ENCODE data around the gene CTNS.

The CTNS gene

GRCh38 chr17:3621146-3621720 is 15.3 kb upstream of the CTNS start:
- no peak overlapping the region for H3K4me3 ChIP-seq (ENCODE audit: low read length)
- TF ChIP-seq, protein P1, sequence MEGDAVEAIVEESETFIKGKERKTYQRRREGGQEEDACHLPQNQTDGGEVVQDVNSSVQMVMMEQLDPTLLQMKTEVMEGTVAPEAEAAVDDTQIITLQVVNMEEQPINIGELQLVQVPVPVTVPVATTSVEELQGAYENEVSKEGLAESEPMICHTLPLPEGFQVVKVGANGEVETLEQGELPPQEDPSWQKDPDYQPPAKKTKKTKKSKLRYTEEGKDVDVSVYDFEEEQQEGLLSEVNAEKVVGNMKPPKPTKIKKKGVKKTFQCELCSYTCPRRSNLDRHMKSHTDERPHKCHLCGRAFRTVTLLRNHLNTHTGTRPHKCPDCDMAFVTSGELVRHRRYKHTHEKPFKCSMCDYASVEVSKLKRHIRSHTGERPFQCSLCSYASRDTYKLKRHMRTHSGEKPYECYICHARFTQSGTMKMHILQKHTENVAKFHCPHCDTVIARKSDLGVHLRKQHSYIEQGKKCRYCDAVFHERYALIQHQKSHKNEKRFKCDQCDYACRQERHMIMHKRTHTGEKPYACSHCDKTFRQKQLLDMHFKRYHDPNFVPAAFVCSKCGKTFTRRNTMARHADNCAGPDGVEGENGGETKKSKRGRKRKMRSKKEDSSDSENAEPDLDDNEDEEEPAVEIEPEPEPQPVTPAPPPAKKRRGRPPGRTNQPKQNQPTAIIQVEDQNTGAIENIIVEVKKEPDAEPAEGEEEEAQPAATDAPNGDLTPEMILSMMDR (IDR thresholded peaks at IDR 0.05; ENCODE audit: insufficient read depth, low read depth, low read length, missing control alignments) = no peak
- no peak for DNase-seq (ENCODE audit: low read depth)

DNA sequence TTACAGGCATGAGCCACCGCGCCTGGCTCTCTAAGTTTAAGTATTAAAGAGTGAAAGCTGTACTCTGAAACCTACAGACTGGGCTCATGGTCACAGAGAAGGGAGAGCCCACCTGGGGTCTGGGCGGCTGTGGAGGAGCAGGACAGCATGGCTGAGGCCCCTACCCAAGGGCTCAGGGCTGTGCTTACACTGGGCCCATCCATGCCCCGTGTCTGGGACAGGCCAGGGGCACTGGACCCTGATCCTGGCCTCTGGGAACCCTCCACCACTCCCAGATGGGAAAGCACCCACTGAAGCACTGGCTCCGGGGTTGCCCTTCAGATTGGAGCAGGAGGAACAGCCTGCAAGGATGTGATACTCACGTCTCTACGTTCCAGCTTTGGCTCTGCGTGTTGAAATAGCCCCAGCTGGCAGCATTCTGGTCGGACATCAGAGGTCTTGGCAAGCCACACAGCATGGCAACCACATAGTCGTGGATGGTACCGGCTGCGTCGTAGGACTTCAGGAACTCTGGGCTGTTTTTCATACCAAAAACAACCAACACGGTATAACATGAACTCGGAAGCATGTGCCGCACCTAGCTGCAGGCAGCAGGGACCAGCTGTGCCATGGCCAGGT is 13.5 kb upstream of the CTNS start:
- H3K4me3 ChIP-seq (ENCODE audit: low read length) = no peak overlapping the region
- no peak for DNase-seq (ENCODE audit: low read depth)
- TF ChIP-seq, protein P1 (IDR thresholded peaks at IDR 0.05; ENCODE audit: insufficient read depth, low read depth, low read length, missing control alignments) = no peak

DNA sequence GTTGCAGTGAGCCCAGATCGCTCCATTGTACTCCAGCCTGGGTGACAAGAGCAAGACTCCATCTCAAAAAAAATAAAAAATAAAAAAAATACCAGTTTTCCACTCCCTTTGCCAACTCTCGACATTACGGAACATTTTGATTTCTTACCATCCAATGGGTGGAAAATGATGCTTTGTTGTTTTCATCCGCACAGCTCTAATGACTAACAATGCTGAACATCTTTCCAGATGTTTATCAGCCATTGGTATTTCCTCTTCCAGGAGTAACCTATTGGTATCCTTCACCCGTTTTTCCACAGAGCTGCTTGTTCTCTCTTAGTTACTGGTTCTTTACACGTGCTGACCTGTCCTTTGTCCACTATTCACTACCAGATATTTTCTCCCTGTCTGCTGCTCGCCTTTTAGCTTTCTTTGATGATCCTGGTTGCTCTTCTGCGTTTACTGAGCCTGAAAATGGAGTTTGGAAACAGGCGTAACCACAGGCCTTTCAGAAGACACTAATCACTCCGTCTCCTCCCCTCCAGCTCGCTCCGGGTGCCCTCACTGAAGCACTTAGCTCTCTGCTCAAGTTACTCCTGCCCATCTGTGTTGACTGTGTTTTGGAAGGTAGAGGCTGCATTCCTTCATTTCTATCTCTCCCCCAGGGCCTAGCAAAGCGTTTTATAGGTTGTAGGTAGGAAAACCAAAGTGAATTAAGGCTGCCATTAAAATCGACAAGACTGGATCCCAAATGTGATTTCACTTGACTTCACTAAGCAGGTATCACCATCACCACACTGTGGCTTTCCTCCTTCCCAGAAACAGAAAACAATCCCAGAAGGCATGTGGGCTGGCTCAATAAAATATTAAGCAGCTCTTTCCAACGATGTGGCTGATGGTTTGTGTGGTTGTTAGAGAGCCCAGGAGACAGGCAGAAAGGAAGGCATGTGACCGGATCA is 9.5 kb upstream of the CTNS start:
- TF ChIP-seq, protein P1 (IDR thresholded peaks at IDR 0.05; ENCODE audit: insufficient read depth, low read depth, low read length, missing control alignments) = no peak
- no peak for DNase-seq (ENCODE audit: low read depth)

DNA sequence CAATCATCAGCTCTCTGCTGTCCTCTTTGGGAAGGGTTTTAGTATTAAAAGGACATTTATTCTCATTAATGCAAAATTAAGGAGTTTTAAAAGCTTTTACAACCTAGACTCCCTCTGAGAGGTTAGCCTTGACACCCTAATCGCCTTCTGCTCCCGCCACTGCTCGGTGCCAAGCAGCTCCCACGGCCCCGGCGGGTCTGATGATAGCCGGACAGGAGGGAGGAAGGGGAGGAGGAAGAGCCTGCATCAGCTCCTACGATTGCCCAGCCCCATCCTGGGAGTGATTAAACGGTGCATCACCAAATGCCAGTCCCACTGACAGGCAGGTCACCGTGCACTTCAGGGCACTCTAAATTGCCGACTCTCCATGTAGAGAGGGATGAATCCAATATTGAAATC is 8.8 kb upstream of the CTNS start:
- TF ChIP-seq, protein P1 (IDR thresholded peaks at IDR 0.05; ENCODE audit: insufficient read depth, low read depth, low read length, missing control alignments) = no peak
- no peak for DNase-seq (ENCODE audit: low read depth)
- H3K4me3 ChIP-seq (ENCODE audit: low read length) = no peak overlapping the region

More for the DNA sequence above, 9.5 kb upstream of the CTNS start:
- H3K4me3 ChIP-seq (ENCODE audit: low read length) = no peak overlapping the region

GRCh38 chr17:3630781-3631180 is 5.8 kb upstream of the CTNS start:
- DNase-seq (ENCODE audit: low read depth) = no peak
- TF ChIP-seq, protein P1 (IDR thresholded peaks at IDR 0.05; ENCODE audit: insufficient read depth, low read depth, low read length, missing control alignments) = no peak
- no peak overlapping the region for H3K4me3 ChIP-seq (ENCODE audit: low read length)

- DNase-seq (ENCODE audit: low read depth) = no peak
- no peak overlapping the region for H3K4me3 ChIP-seq (ENCODE audit: low read length)
- TF ChIP-seq, protein P1 (IDR thresholded peaks at IDR 0.05; ENCODE audit: insufficient read depth, low read depth, low read length, missing control alignments) = no peak
These were observed 4.3 kb upstream of the CTNS start for GRCh38 chr17:3632287-3632686.

Measured in epithelial cell of esophagus (primary cell).